G401 (cell line): ENCODE data around the gene LPAR3. TPM values are rescaled to one million over a fixed set of nuclear protein-coding genes. Genes with fewer than 3 reads are reported as not detected.

Source experiments
- total RNA-seq: library from RNA; depleted of rRNA; stranded (reverse); fragments of >200 nt; shearing (Covaris generic); gene quantifications from 2 replicates; pipeline ENCODE4 v1.2.3, GENCODE V29; 2014; rRNA removed

The LPAR3 gene
- total RNA-seq, 1 experiment from 2014 or later, result not detected

Other genes with a start within 250 kb of the LPAR3 start
- 7.5 and 13.1 TPM in 2 replicates for gene SSX2IP, start 202.7 kb downstream of the LPAR3 start, total RNA-seq
- 0.27 TPM in 1 of 2 replicates, not detected in the other for gene MCOLN2, start 103.9 kb upstream of the LPAR3 start, total RNA-seq
- gene MCOLN3, start 155.3 kb upstream of the LPAR3 start, total RNA-seq, result not detected in 2 replicates